ENCODE data around the gene PRPF19. TPM values are rescaled to one million over a fixed set of nuclear protein-coding genes. Genes with fewer than 3 reads are reported as not detected.

Gene PRPF19
- total and polyA plus RNA-seq, 10 of the 15 experiments (the other 5 are each of a cell fraction or from before 2014, with no cell fraction given), result 8.7 to 170 (median 61.3) TPM

DNA sequence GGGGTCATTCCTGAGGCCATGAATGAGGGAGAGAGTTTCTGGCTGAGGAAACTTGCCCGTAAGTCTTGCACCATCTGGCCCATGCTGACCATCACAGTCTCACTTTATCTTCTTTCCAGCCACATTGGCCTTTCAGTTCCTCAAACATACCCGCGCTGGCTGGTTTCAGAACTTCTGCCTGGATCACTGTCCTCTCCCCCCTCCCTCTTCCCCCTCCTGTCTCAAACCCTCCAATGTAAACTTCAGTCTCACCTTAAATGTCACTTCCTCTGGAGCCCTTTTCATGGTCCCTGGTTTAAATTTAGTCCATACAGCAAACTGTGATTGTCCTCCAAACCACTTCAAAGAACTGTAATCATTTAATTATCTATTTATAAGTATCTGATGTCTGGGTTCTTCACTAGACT lies 3.9 kb upstream of the PRPF19 start (continued):
- TF ChIP-seq MLLT1 (IDR thresholded peaks at IDR 0.05), result peak; percentile 78; the same call in 1 of the 2 replicates
- TF ChIP-seq ZNF207 (IDR thresholded peaks at IDR 0.05; ENCODE audit: borderline replicate concordance), result 0 out of 2 replicates have a peak, but pooled peaks have one; percentile 13
- peak; percentile 93 for TF ChIP-seq CREM (IDR thresholded peaks at IDR 0.05; ENCODE audit: low read depth)
- peak; percentile 24 for TF ChIP-seq PBX3 (IDR thresholded peaks at IDR 0.05; ENCODE audit: insufficient replicate concordance, low read depth, low read length)
- TF ChIP-seq, protein P1, sequence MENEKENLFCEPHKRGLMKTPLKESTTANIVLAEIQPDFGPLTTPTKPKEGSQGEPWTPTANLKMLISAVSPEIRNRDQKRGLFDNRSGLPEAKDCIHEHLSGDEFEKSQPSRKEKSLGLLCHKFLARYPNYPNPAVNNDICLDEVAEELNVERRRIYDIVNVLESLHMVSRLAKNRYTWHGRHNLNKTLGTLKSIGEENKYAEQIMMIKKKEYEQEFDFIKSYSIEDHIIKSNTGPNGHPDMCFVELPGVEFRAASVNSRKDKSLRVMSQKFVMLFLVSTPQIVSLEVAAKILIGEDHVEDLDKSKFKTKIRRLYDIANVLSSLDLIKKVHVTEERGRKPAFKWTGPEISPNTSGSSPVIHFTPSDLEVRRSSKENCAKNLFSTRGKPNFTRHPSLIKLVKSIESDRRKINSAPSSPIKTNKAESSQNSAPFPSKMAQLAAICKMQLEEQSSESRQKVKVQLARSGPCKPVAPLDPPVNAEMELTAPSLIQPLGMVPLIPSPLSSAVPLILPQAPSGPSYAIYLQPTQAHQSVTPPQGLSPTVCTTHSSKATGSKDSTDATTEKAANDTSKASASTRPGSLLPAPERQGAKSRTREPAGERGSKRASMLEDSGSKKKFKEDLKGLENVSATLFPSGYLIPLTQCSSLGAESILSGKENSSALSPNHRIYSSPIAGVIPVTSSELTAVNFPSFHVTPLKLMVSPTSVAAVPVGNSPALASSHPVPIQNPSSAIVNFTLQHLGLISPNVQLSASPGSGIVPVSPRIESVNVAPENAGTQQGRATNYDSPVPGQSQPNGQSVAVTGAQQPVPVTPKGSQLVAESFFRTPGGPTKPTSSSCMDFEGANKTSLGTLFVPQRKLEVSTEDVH (IDR thresholded peaks at IDR 0.05; ENCODE audit: low read depth, partially characterized antibody), result no peak
- TF ChIP-seq POU2F2 (IDR thresholded peaks at IDR 0.05; ENCODE audit: borderline replicate concordance, low read depth, low read length), result peak; percentile 82; the same call in 2 of the 3 replicates
- TF ChIP-seq POLR2AphosphoS5 (IDR thresholded peaks at IDR 0.05; ENCODE audit: low read length), result 0 out of 2 replicates have a peak, but pooled peaks have one; percentile 31
- peak; percentile 97 for TF ChIP-seq IKZF1 (conservative IDR thresholded peaks at IDR 0.05)
- TF ChIP-seq MEF2A (IDR thresholded peaks at IDR 0.05; ENCODE audit: insufficient read depth, low read depth, low read length), result peak; percentile 91
- TF ChIP-seq SP1 (IDR thresholded peaks at IDR 0.05; ENCODE audit: low read depth, low read length), result peak; percentile 88
- TF ChIP-seq SRF (IDR thresholded peaks at IDR 0.05; ENCODE audit: low read depth in 2 of 2, low read length in 2 of 2), result peak in 1 of 2 experiments; percentile 79; a peak in 2 of 4 replicates
- peak; percentile 81; the same call in 1 of the 2 replicates for TF ChIP-seq BACH1 (IDR thresholded peaks at IDR 0.05; ENCODE audit: borderline replicate concordance)
- peak; percentile 40 for TF ChIP-seq JUNB (IDR thresholded peaks at IDR 0.05)
- no peak for TF ChIP-seq SMAD1 (IDR thresholded peaks at IDR 0.05; ENCODE audit: low read depth, partially characterized antibody)
- TF ChIP-seq RCOR1 (conservative IDR thresholded peaks at IDR 0.05; ENCODE audit: low read depth, low read length), result peak; percentile 90; the same call in 1 of the 2 replicates
- TF ChIP-seq MYC (IDR thresholded peaks at IDR 0.05; ENCODE audit: insufficient read depth, insufficient read length, insufficient replicate concordance, low read length, severe bottlenecking), result no peak
- peak; percentile 95 for TF ChIP-seq TBL1XR1 (IDR thresholded peaks at IDR 0.05; ENCODE audit: low read depth, low read length)
- TF ChIP-seq ZSCAN29 (IDR thresholded peaks at IDR 0.05), result peak; percentile 70; the same call in 1 of the 2 replicates
- TF ChIP-seq ZNF24 (IDR thresholded peaks at IDR 0.05), result no peak; the same call in 1 of the 2 replicates
- 0 out of 2 replicates have a peak, but pooled peaks have one; percentile 66 for TF ChIP-seq CBFB (IDR thresholded peaks at IDR 0.05; ENCODE audit: low read depth)
- no peak for TF ChIP-seq STAT3 (IDR thresholded peaks at IDR 0.05; ENCODE audit: low read depth, low read length)
- peak; percentile 100 for TF ChIP-seq SKIL (IDR thresholded peaks at IDR 0.05; ENCODE audit: low read depth, poor library complexity, severe bottlenecking)
- TF ChIP-seq IRF4 (IDR thresholded peaks at IDR 0.05; ENCODE audit: low read depth, low read length), result peak; percentile 100
- peak in 1 of 2 experiments; percentile 41; a peak in 1 of 3 replicates for TF ChIP-seq EGR1 (IDR thresholded peaks at IDR 0.05; ENCODE audit: borderline replicate concordance in 1 of 2, low read depth in 2 of 2, low read length in 2 of 2)

Data from GM12878 (cell line).